ENCODE measurements around the gene FIGN.
A peak's percentile ranks its signal among the peaks of the same experiment; 100 is the strongest.

The FIGN gene

GRCh38 chr2:163735685-163736432, at the start of gene FIGN:
TSS of gene FIGN (minus strand) at chr2:163736008. CDS start at chr2:163734927, 1,081 bp downstream.
- DNase-seq: peak; percentile 72

GRCh38 chr2:163785162-163785561, 49.4 kb upstream of the FIGN start:
- no peak for DNase-seq

GRCh38 chr2:163779970-163780597, 44.3 kb upstream of the FIGN start:
- no peak for DNase-seq

- DNase-seq: no peak
Observed at GRCh38 chr2:163778045-163778781, 42.4 kb upstream of the FIGN start.

GRCh38 chr2:163775304-163775703, 39.5 kb upstream of the FIGN start:
- DNase-seq: no peak

GRCh38 chr2:163774862-163775261, 39.1 kb upstream of the FIGN start:
- no peak for DNase-seq

GRCh38 chr2:163773276-163773675, 37.5 kb upstream of the FIGN start:
- DNase-seq: no peak

GRCh38 chr2:163771596-163771995, 35.8 kb upstream of the FIGN start:
- DNase-seq: no peak

GRCh38 chr2:163768881-163769695, 33.3 kb upstream of the FIGN start:
- DNase-seq: no peak

- no peak for DNase-seq
Observed at GRCh38 chr2:163767097-163767496, 31.3 kb upstream of the FIGN start.

- DNase-seq: no peak
Observed at GRCh38 chr2:163764566-163764965, 28.8 kb upstream of the FIGN start.

GRCh38 chr2:163759013-163759412, 23.2 kb upstream of the FIGN start:
- no peak for DNase-seq

- no peak for DNase-seq
Observed at GRCh38 chr2:163757814-163758213, 22.0 kb upstream of the FIGN start.

GRCh38 chr2:163756588-163756987, 20.8 kb upstream of the FIGN start:
- DNase-seq: no peak

GRCh38 chr2:163755366-163755765, 19.6 kb upstream of the FIGN start:
- DNase-seq: no peak

- DNase-seq: no peak
Observed at GRCh38 chr2:163753726-163754125, 17.9 kb upstream of the FIGN start.

GRCh38 chr2:163752267-163752666, 16.5 kb upstream of the FIGN start:
- DNase-seq: no peak

GRCh38 chr2:163751696-163752095, 15.9 kb upstream of the FIGN start:
- no peak for DNase-seq

GRCh38 chr2:163748420-163748819, 12.6 kb upstream of the FIGN start:
- no peak for DNase-seq

GRCh38 chr2:163741435-163741834, 5.6 kb upstream of the FIGN start:
- DNase-seq: no peak

GRCh38 chr2:163737563-163737962, 1.8 kb upstream of the FIGN start:
- DNase-seq: no peak

- no peak for DNase-seq
Observed at GRCh38 chr2:163737190-163737439, 1.3 kb upstream of the FIGN start.

- DNase-seq: peak; percentile 71
Observed at GRCh38 chr2:163736433-163737189, 803 bp upstream of the FIGN start.

Measured in NCI-H345 (cell line).